Measurements from ENCODE around the gene NACC2.

GRCh38 chr9:136010176-136010575 lies 84.9 kb downstream of the NACC2 start:
- TF ChIP-seq CTCF (IDR thresholded peaks at IDR 0.05; ENCODE audit: low read depth, low read length) (no peak), EZH2phosphoT487 (IDR thresholded peaks at IDR 0.05; ENCODE audit: low read depth) (no peak)

Data from OCI-LY3 (cell line).